A549 (cell line): Measurements from ENCODE around the gene VPS35L. TPM values are rescaled to one million over a fixed set of nuclear protein-coding genes. Genes with fewer than 3 reads are reported as not detected.
"Not testable (repeated sequence)": the region's sequence is repeated elsewhere in the genome, so short reads cannot be mapped to it uniquely, and the experiment has no call there.

Experiments
- ATAC-seq, 2 experiments: fragments of 200-7000 bp in 1 of 2; fragments of >200 bp in 1 of 2; cut with Nextera tagmentation in 1 of 2; cut with Tn5 transposase in 1 of 2; 3 replicates each; pipeline versions ENCODE4 v1.8.0 to v1.9.1; 2018 to 2020; ENCODE audit warnings: mild to moderate bottlenecking in 1 of 2, moderate library complexity in 1 of 2
- CTCF ChIA-PET: fragments of 300-600 bp; sonication (Branson Sonifier 250); formaldehyde crosslinking; extraction: SDS; loops from one replicate; lab custom pipeline; 2021; ENCODE audit warnings: antibody characterized with exemption, inconsistent platforms; lab: Yijun Ruan, JAX
- POLR2A ChIA-PET: fragments of 350-600 bp; formaldehyde crosslinking; extraction: SDS; loops from one replicate; lab custom pipeline; 2021; ENCODE audit warnings: antibody characterized with exemption, inconsistent platforms; lab: Yijun Ruan, JAX
- DNase-seq, 2 experiments: peaks; one replicate each; pipeline versions ENCODE4 v3.0.0 to v3.0.0-alpha.2; 2011 to 2016; ENCODE audit warnings: low read depth in 1 of 2, low spot score in 1 of 2
- FAIRE-seq: peaks from 2 replicates; lab custom pipeline; 2011; peaks lifted over from hg19 to GRCh38; lab: Jason Lieb, UNC
- H3K27ac ChIP-seq, 2 experiments: fragments of >200 bp; sonication (Bioruptor Twin); formaldehyde crosslinking; 3 replicates each; pipeline ENCODE4 v1.5.1; 2016 to 2017
- H3K4me1 ChIP-seq: fragments of >200 bp; sonication (Bioruptor Twin); formaldehyde crosslinking; 3 replicates; pipeline ENCODE4 v1.6.1; 2016
- H3K4me2 ChIP-seq: fragments of >200 bp; sonication (Bioruptor Twin); formaldehyde crosslinking; 3 replicates; pipeline ENCODE4 v1.6.1; 2016
- H3K4me3 ChIP-seq: fragments of >200 bp; sonication (Bioruptor Twin); formaldehyde crosslinking; 3 replicates; pipeline ENCODE4 v1.5.1; 2016
- H3K9me3 ChIP-seq: fragments of >200 bp; sonication (Bioruptor Twin); formaldehyde crosslinking; 3 replicates; pipeline ENCODE4 v1.6.1; 2016
- CBX8 ChIP-seq: fragments of 200-600 bp; sonication (generic); IDR thresholded peaks from 2 replicates; pipeline ENCODE4 v1.6.1; 2016
- CEBPB ChIP-seq, 2 experiments: fragments of >200 bp in 1 of 2; sonication (Bioruptor Twin) in 1 of 2; formaldehyde crosslinking in 1 of 2; IDR thresholded peaks; 2 replicates each; pipeline ENCODE4 v1.6.1; 2012 to 2016
- CHD2 ChIP-seq: fragments of 150-350 bp; IDR thresholded peaks from 2 replicates; pipeline ENCODE4 v1.6.1; 2014; ENCODE audit warnings: low read length; ENCODE audit not compliant: partially characterized antibody
- EP300 ChIP-seq, 2 experiments: fragments of >200 bp; sonication (Bioruptor Twin); formaldehyde crosslinking; IDR thresholded peaks; 2 replicates in 1 of 2; 3 replicates in 1 of 2; pipeline ENCODE4 v1.6.1; 2016 to 2017
- HEYL ChIP-seq: fragments of 250-450 bp; sonication (Bioruptor Pico); IDR thresholded peaks from 2 replicates; pipeline ENCODE4 v1.8.0; 2021; ENCODE audit warnings: mild to moderate bottlenecking, moderate library complexity
- HOXB5 ChIP-seq: fragments of 250-450 bp; sonication (Bioruptor Pico); IDR thresholded peaks from 2 replicates; pipeline ENCODE4 v1.5.0; 2020; ENCODE audit warnings: mild to moderate bottlenecking, moderate library complexity
- KDM1A ChIP-seq: fragments of 200-600 bp; sonication (generic); IDR thresholded peaks from 2 replicates; pipeline ENCODE4 v1.6.1; 2016; ENCODE audit warnings: low read depth, mild to moderate bottlenecking
- MAFK ChIP-seq: fragments of 450-650 bp; IDR thresholded peaks from 2 replicates; pipeline ENCODE4 v1.6.1; 2014; ENCODE audit not compliant: partially characterized antibody
- MAZ ChIP-seq: fragments of 150-350 bp; IDR thresholded peaks from 2 replicates; pipeline ENCODE4 v1.6.1; 2014; ENCODE audit warnings: antibody characterized with exemption, low read depth, low read length, borderline replicate concordance
- NFE2L2 ChIP-seq: fragments of 150-350 bp; conservative IDR thresholded peaks from 2 replicates; pipeline ENCODE4 v1.6.1; 2014; ENCODE audit warnings: low read length
- NR3C1 ChIP-seq: fragments of >200 bp; sonication (Bioruptor Twin); formaldehyde crosslinking; IDR thresholded peaks from 3 replicates; pipeline ENCODE4 v1.6.1; 2017
- PHF8 ChIP-seq: fragments of 200-600 bp; sonication (generic); IDR thresholded peaks from 2 replicates; pipeline ENCODE4 v1.6.1; 2016; ENCODE audit warnings: low read depth, mild to moderate bottlenecking, antibody characterized with exemption, moderate library complexity, borderline replicate concordance
- RFX5 ChIP-seq: fragments of 450-650 bp; IDR thresholded peaks from 2 replicates; pipeline ENCODE4 v1.7.1; 2014; ENCODE audit warnings: antibody characterized with exemption, mild to moderate bottlenecking, moderate library complexity
- SMC3 ChIP-seq: fragments of >200 bp; sonication (Bioruptor Twin); formaldehyde crosslinking; IDR thresholded peaks from 3 replicates; pipeline ENCODE4 v1.6.1; 2018; ENCODE audit warnings: inconsistent platforms
- ZC3H11A ChIP-seq: fragments of 450-650 bp; IDR thresholded peaks from 2 replicates; pipeline ENCODE4 v1.6.1; 2014; ENCODE audit warnings: antibody characterized with exemption, mild to moderate bottlenecking
- ZFP36 ChIP-seq: fragments of 450-650 bp; IDR thresholded peaks from 2 replicates; pipeline ENCODE4 v1.6.1; 2014; ENCODE audit warnings: borderline replicate concordance; ENCODE audit not compliant: partially characterized antibody
- ZSCAN20 ChIP-seq: fragments of 250-450 bp; sonication (Bioruptor Pico); IDR thresholded peaks from 2 replicates; pipeline ENCODE4 v1.8.0; 2022; ENCODE audit warnings: mild to moderate bottlenecking, moderate library complexity
- WGBS: methylation state at CpG from one replicate; pipeline ENCODE4 v1.1.6; 2017; ENCODE audit errors: missing lambda C conversion rate; 5-methylcytosine and 5-hydroxymethylcytosine counted together
- polyA plus RNA-seq, 4 experiments: library from polyadenylated mRNA; depleted of rRNA in 3 of 4; stranded (reverse); fragments of >200 nt; fragmentation: RNase III in 1 of 4; extraction: RNeasy Plus Mini Kit Qiagen cat#74134 plus additional on column Dnase treatment in 1 of 4; gene quantifications; 2 replicates in 3 of 4; 3 replicates in 1 of 4; pipeline ENCODE4 v1.2.3, GENCODE V29; 2011 to 2017
- TF ChIP-seq, protein P1 (sequence below): fragments of 200-600 bp; sonication (generic); IDR thresholded peaks from 2 replicates; pipeline ENCODE4 v1.6.1; 2016; ENCODE audit warnings: antibody characterized with exemption, mild to moderate bottlenecking, moderate library complexity
- TF ChIP-seq, protein P2 (sequence below): fragments of 150-350 bp; IDR thresholded peaks from 2 replicates; pipeline ENCODE4 v1.6.1; 2014; ENCODE audit warnings: low read depth, mild to moderate bottlenecking, low read length
- TF ChIP-seq, protein P3 (sequence below): fragments of 250-450 bp; sonication (Bioruptor Pico); IDR thresholded peaks from 2 replicates; pipeline ENCODE4 v1.5.0; 2020; ENCODE audit warnings: low read depth, mild to moderate bottlenecking, moderate library complexity
- TF ChIP-seq, protein P4 (sequence below): fragments of >200 bp; sonication (Bioruptor Twin); formaldehyde crosslinking; IDR thresholded peaks from 3 replicates; pipeline ENCODE4 v1.6.1; 2016

VPS35L gene
- polyA plus RNA-seq, 2 of the 4 experiments (the other 2 are of a cell fraction): 38.4 to 47.7 TPM

DNA sequence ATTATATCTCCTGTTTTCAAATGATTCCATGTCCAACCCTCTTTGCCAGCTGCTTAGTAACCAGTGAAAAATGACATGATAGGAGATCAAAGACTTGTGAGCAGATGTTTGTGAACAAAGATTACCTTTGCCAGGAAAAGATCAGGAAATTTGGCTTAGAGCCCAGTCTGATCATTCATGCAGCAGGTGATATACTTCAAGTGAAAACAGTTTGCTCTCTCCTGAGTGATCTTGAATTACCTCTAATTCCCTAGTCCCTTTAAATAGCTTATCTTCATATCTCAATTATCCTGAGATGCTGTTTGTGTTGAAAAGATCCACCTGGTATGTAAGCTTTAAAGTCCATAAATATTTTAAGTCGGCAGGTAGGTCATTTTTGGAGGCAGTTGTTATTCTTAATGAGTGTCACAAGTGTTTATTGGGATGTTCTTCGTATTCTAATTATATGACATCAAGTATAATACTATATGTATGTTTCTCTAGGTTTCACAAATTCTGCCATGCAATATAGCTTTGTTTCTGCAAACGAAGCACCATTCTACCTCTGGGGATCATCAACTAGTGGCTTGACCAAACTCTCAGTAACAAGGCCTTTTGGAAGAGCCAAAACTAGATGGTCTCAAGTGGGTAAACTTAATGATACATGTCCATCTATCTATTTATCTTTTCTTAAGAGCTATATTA lies 13.2 kb upstream of the VPS35L start:
- FAIRE-seq (no peak), ATAC-seq (no peak), DNase-seq (no peak)
- ChIA-PET CTCF (interaction anchor here (1.0 to 2.8 kb wide), 4 partner anchors 12 to 39 kb away, joined by 3 to 15 read pairs (median 4); partner anchors contain the start of gene VPS35L), POLR2A (interaction anchor here (0.6 kb wide), 1 partner anchor 167 kb away, joined by 3 read pairs; no protein-coding TSS in a partner anchor)
- Histone ChIP-seq H3K4me2 (no peak overlapping the region), H3K4me1 (no peaks in the 10 kb centered on the region), H3K4me3 (no peak overlapping the region), H3K27ac (no peak overlapping the region), H3K9me3 (no peaks in the 10 kb centered on the region)
- TF ChIP-seq ZC3H11A: no peak
- TF ChIP-seq, protein P1, sequence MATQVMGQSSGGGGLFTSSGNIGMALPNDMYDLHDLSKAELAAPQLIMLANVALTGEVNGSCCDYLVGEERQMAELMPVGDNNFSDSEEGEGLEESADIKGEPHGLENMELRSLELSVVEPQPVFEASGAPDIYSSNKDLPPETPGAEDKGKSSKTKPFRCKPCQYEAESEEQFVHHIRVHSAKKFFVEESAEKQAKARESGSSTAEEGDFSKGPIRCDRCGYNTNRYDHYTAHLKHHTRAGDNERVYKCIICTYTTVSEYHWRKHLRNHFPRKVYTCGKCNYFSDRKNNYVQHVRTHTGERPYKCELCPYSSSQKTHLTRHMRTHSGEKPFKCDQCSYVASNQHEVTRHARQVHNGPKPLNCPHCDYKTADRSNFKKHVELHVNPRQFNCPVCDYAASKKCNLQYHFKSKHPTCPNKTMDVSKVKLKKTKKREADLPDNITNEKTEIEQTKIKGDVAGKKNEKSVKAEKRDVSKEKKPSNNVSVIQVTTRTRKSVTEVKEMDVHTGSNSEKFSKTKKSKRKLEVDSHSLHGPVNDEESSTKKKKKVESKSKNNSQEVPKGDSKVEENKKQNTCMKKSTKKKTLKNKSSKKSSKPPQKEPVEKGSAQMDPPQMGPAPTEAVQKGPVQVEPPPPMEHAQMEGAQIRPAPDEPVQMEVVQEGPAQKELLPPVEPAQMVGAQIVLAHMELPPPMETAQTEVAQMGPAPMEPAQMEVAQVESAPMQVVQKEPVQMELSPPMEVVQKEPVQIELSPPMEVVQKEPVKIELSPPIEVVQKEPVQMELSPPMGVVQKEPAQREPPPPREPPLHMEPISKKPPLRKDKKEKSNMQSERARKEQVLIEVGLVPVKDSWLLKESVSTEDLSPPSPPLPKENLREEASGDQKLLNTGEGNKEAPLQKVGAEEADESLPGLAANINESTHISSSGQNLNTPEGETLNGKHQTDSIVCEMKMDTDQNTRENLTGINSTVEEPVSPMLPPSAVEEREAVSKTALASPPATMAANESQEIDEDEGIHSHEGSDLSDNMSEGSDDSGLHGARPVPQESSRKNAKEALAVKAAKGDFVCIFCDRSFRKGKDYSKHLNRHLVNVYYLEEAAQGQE: no peak
- TF ChIP-seq PHF8: no peak
- no peak for TF ChIP-seq HOXB5 (CRISPR knock-in tag)
- TF ChIP-seq ZFP36: no peak
- WGBS: 82% methylated on average over 3 of the region's 3 CpGs

DNA sequence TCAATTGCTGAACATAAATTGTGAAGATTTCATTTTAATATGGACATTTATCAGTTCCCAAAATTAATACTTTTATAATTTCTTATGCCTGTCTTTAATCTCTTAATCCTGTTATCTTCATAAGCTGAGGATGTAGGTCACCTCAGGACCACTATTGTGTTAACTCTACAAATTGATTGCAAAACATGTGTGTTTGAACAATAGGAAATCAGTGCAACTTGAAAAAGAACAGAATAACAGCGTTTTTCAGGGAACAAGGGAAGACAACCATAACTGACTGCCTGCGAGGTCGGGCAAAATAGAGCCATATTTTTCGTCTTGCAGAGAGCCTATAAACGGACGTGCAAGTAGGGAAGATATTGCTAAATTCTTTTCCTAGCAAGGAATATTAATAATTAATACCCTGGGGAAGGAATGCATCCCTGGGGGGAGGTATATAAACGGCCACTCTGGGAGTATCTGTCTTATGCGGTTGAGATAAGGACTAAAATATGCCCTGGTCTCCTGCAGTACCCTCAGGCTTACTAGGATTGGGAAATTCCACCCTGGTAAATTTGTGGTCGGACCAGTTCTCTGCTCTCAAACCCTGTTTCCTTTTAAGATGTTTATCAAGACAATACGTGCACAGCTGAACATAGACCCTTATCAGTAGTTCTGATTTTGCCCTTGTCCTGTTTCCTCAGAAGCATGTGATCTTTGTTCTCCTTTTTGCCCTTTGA lies 12.1 kb upstream of the VPS35L start:
- H3K4me2 ChIP-seq, H3K4me1 ChIP-seq, DNase-seq, H3K9me3 ChIP-seq, FAIRE-seq, POLR2A ChIA-PET, H3K27ac ChIP-seq, H3K4me3 ChIP-seq, ATAC-seq: not testable (repeated sequence)
- CTCF ChIA-PET: interaction anchor here (1.3 to 2.8 kb wide), 3 partner anchors 11 to 41 kb away, joined by 3 to 15 read pairs (median 4); partner anchors contain the start of gene VPS35L
- WGBS: 80% methylated on average over 10 of the region's 10 CpGs

DNA sequence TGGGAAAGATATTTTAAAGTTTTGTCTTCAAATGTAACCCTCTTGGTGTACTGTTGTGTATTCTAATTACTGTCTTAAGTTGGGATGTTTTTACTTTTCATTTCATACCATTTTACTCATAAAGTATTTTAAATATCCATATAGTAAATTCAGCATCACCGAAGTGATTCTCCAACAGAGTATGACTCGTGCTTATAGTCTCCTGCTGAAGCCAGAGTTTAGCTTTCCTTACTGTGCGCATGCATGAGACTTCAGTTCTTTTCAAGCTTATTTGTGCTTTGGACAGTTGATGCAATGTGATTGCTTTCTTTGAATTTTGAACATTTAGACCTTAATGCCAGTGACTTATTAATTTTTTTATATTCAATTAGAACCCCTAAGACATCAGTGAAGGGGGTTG lies 7.4 kb upstream of the VPS35L start:
- DNase-seq (no peak), ATAC-seq (no peak), FAIRE-seq (no peak)
- Histone ChIP-seq H3K4me3 (no peak overlapping the region), H3K4me1 (no peaks in the 10 kb centered on the region), H3K9me3 (no peaks in the 10 kb centered on the region), H3K27ac (no peak overlapping the region), H3K4me2 (no peak overlapping the region)
- WGBS: 92% methylated on average over 3 of the region's 3 CpGs
- TF ChIP-seq, protein P2, sequence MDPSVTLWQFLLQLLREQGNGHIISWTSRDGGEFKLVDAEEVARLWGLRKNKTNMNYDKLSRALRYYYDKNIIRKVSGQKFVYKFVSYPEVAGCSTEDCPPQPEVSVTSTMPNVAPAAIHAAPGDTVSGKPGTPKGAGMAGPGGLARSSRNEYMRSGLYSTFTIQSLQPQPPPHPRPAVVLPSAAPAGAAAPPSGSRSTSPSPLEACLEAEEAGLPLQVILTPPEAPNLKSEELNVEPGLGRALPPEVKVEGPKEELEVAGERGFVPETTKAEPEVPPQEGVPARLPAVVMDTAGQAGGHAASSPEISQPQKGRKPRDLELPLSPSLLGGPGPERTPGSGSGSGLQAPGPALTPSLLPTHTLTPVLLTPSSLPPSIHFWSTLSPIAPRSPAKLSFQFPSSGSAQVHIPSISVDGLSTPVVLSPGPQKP: no peak
- TF ChIP-seq CHD2 (no peak), SMC3 (no peak), KDM1A (no peak), MAZ (no peak), ZSCAN20 (CRISPR knock-in tag) (no peak), RFX5 (no peak), HEYL (CRISPR knock-in tag) (no peak), CBX8 (no peak), MAFK (no peak), NFE2L2 (no peak), CEBPB (IDR thresholded peaks at IDR 0.05) (no peak), NR3C1 (no peak), EP300 (IDR thresholded peaks at IDR 0.05) (no peak)
- TF ChIP-seq, protein P3, sequence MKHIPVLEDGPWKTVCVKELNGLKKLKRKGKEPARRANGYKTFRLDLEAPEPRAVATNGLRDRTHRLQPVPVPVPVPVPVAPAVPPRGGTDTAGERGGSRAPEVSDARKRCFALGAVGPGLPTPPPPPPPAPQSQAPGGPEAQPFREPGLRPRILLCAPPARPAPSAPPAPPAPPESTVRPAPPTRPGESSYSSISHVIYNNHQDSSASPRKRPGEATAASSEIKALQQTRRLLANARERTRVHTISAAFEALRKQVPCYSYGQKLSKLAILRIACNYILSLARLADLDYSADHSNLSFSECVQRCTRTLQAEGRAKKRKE (CRISPR knock-in tag): no peak
- TF ChIP-seq, protein P4, sequence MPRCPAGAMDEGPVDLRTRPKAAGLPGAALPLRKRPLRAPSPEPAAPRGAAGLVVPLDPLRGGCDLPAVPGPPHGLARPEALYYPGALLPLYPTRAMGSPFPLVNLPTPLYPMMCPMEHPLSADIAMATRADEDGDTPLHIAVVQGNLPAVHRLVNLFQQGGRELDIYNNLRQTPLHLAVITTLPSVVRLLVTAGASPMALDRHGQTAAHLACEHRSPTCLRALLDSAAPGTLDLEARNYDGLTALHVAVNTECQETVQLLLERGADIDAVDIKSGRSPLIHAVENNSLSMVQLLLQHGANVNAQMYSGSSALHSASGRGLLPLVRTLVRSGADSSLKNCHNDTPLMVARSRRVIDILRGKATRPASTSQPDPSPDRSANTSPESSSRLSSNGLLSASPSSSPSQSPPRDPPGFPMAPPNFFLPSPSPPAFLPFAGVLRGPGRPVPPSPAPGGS: no peak
- ChIA-PET POLR2A (no interaction called here), CTCF (no interaction called here)
